Uterus (tissue), 2 donors: ENCODE results near the gene FAM120C.

ENCODE experiments used
- CTCF ChIP-seq, 4 experiments: fragments of 200-600 bp in 2 of 4; fragments of 450-650 bp in 2 of 4; sonication (generic) in 2 of 4; IDR thresholded peaks; one replicate each; pipeline ENCODE4 v1.5.1; 2016 to 2019; ENCODE audit warnings: antibody characterized with exemption in 4 of 4, mild to moderate bottlenecking in 2 of 4, moderate library complexity in 1 of 4
- POLR2A ChIP-seq, 2 donors: fragments of 450-650 bp; IDR thresholded peaks; one replicate each; pipeline ENCODE4 v1.6.1; 2016; ENCODE audit warnings: antibody characterized with exemption in 2 of 2, mild to moderate bottlenecking in 1 of 2, moderate library complexity in 1 of 2

GRCh38 chrX:54223581-54223980, 40.5 kb upstream of the FAM120C start:
- TF ChIP-seq POLR2A (IDR thresholded peaks at IDR 0.05) (no peak), CTCF (IDR thresholded peaks at IDR 0.05) (no peak)
